Stimulated activated CD8-positive, alpha-beta memory T cell treated with anti-CD3 and anti-CD28 coated beads, Interleukin-2, amount 100 ng/mL, for 1 hour (primary cell): ENCODE measurements around the gene KREMEN1.
A peak's percentile ranks its signal among the peaks of the same experiment; 100 is the strongest.
"Not testable (repeated sequence)": the region's sequence is repeated elsewhere in the genome, so short reads cannot be mapped to it uniquely, and the experiment has no call there.

Experiments
- DNase-seq, 2 donors: peaks; one replicate each; pipeline ENCODE4 v3.0.0-alpha.2; 2020; ENCODE audit warnings: low read depth in 2 of 2

Gene KREMEN1

GRCh38 chr22:29072979-29073617 is at the start of gene KREMEN1:
TSS of gene KREMEN1 (plus strand) at chr22:29073035. CDS start at chr22:29073131, 96 bp downstream.
- DNase-seq, result no peak

- DNase-seq, result no peak
Measured at GRCh38 chr22:29023172-29023796, 49.6 kb upstream of the KREMEN1 start.

DNA sequence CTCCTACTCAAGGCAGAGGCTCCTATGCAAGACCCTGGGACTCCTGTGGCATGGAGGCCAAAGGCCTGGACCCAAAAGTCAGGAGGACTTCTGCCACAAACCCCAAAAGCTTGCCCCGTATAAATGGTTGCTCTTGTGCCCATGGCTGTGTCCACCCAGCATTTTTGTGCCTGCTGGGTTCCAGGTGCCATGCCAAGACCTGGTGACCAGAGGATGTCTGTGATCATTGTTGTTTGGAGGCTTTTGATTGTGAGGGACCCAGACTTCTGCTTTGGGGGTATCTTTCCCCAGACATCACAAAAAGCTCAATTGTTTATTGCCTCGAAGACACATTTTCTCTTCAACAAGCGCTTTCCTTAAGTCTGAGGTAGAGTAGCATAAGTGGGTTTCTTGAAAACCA is 46.3 kb upstream of the KREMEN1 start:
- DNase-seq, result no peak

DNA sequence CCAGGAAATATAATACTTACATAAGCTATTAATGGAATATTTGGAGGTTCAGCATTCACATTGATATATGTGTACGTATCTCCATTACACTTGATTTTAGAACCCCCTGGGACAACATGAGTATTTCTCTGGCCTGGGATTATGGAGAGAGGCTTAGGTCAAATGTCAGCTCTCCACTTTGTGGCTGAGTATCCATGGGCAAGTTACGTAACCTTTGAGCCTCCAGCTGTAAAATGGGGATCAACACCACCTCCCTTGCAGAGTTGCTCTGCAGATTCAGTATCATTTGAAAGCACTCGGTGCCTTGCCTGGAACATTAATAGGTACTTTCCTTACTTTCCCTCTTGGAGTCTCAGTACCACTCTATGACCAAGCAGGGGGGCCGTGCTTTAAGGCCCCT is 44.4 kb upstream of the KREMEN1 start:
- DNase-seq, result no peak

DNA sequence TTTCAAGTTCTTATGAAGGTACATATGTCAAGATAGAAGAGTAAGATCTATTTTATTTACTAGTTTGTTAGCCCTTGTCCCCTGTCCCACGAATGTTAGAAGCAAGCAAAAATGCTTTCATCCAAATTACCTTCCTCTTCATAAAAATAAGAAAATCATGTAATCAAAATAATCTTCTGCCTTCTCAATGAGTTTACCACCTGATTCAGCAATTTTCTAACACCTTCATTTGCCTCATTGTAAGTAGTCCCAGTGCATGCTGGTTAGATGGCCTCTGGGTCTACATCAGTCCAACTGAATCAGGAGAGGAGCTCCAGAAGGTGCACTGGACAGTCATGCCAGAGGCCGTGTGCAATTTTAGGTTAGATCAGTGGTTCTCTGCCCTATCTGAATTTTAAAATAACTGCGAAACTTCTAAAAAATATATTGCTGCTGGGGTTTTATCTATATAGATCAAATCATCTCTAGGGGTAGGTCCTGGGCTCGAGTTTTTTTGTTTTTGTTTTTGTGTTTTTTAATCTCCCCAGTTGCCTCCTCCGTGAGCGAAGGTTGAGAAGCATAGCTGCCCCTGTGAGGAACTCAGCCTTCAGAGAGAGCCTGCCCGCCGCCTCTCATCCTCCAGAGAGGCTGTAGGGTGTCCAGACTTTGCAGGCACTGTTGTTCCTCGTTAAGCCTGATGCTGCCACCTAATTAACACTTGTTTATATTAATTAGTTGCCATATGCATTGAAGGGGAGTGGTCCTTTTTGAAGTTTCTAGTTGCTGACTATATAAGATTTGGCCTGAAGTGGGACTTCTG is 43.4 kb upstream of the KREMEN1 start:
- DNase-seq, result no peak

GRCh38 chr22:29030016-29030617 is 42.7 kb upstream of the KREMEN1 start:
- DNase-seq, result no peak

DNA sequence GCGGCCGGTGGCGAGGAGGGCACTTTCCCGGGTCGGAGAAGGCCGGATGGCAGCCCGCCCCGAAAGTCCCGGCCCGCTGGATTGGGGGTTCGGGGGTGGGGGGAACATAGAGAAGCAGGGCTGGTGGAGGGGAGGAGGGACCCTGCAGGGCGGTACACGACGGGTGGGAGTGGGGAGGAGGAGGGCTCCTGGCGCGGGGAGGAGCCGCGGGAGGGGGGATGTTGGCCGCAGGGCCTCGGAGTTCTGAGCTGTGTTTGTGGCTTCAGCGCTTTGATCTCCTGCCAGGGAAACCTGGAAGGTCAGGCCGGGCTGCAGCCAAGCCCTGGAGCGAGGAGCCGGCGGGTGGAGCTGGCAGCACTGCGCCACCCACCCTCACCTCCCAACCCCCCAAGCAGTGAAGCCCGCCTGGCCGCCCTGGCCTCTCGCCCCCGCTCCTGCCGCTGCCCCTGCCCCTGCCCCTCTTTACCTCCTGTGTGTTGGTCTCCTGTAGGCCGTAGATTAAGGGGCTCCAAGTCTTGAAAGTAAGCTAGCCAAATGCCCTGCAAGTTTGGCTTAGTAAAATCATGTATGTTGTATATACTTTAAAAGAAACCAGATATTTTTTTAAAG is 42.1 kb upstream of the KREMEN1 start:
- no peak for DNase-seq

DNA sequence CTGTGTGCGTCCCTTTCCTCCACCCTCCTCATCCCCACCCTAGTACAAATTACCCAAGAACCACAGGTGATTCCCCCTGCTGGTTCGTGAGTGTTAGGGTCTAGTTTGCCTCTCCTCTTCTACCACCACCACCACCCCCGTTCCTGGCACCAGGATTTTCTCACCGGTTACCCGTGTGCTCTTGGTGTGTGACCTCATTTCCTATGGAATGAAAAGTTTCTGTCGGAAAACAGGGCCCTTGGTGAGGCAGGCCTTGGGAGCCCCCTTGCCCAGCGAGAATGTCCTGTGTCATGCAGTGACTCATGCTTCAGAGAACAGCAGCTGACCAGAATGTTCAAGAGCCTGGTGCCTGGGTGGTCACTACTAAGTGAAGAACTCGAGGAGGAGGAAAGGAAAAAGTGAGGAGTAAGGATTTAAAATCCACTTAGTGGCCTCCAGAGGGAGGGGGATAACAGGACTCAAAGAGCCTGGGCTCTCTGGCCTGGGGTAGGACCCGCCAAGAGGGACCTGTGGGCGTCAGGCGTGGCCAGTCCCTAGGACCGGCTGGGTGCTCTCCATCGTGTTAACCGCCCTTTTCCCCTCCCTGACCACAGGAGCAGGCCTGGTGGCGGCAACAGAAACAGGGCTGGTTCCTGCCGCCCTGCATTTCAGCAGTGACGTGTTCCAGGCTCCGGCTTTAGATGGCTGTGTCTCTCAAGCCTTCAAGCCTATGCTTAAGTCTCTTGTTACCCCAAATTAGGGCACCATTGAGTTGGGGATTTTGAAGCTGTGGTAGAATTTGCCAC is 41.4 kb upstream of the KREMEN1 start:
- DNase-seq, result no peak

GRCh38 chr22:29032014-29032475 is 40.8 kb upstream of the KREMEN1 start:
- no peak for DNase-seq

DNA sequence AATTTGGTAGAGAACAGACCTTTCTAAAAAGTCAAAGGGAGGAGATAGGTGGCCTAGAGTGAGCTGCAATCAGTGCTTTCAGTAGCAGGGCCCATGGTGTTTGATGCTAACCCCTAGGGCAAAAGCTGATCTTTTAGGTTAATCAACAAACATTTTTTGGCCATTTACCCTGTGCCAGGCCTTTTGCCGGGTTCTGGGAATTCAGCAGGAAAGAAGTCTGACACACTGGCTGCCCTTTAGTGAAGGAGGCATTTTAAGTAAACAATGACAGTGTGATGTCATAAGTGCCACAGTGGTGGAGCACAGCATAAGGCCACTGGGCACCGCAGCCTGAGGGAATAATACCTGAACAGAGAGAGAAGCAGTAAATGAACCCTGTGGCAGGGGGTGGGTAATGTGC is 40.3 kb upstream of the KREMEN1 start:
- no peak for DNase-seq

DNA sequence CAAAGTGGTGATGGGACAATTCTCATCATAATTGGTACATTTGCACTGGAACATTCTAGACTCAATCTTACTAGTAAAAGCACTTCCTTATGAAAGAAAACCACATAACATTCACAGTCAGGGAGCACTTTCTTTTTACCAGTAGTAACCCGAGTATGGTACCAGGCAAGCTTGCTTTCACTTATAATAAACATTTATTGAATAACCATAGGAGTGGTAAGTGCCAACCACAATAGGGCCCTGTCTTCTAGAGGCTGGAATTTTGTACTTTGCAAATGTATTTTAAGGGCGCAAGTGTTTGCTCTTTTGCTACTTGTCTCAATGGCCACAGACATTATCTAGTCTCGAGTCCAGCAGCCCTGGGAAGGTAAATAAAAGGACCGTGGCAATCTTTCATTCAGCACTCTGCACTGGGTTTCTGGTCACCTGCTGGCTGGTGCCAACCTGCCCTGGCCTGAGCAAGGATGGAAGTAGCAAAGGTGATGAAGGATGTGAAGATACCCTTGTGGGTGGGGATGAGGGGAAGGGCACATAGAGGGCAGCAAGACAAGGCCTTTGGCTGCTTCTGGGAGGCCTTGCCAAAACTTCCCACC is 35.4 kb upstream of the KREMEN1 start:
- DNase-seq, result no peak

- DNase-seq, result no peak
Measured at GRCh38 chr22:29039148-29039547, 33.7 kb upstream of the KREMEN1 start.

DNA sequence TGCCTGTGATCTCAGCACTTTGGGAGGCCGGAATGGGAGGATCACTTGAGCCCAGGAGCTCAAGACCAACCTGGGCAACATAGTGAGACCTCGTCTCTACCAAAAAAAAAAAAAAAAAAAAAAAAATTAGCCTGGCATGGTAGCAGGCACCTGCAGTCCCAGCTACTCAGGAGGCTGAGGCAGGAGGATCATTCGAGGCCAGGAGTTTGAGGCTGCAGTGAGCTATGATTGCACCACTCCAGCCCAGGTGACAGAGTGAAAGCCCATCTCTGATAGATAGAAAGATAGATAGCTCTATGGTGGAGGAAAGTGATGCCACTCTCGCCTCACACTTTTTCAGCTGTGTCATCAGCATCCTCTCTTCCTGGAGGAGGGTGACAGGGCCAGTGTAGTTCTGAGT is 33.2 kb upstream of the KREMEN1 start:
- not testable (repeated sequence) for DNase-seq

DNA sequence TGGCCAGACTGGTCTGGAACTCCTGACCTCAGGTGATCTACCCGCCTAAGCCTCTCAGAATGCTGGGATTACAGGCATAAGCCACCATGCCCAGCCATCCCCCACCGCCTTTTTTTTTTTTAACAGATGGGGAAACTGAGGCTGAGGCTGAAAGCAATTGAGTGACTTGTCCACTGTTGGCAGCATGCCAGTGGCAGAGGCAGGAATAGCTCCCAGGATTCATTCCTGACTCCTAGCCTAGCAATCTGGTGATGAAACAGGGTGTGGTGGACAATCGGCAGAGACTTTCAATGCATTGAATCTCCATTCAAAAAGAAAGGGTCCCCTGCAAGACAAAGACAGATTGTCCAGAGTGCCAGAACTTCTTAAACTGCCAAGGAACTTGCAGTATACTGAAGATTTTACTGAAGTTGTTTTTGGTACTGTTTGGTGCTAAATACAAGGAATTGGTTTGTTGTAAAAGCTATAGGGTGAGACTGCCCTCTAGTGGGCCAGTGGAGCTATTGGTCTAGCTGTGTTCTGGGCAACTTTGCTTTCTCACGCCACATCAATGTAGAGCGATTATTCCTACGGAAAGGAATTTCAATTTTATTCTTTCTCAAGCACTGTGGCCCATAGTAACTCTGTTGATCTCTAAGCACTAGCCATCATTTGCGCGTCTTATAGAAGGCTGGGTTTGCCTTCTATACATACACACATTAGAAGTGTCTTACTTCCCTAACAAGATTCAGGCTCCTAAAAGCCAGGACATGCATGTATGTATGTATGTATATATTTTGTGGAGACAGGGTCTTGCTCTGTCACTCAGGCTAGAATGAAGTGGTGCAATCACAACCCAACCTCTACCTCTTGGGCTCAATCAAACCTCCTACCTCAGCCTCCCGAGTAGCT is 32.2 kb upstream of the KREMEN1 start:
- peak; percentile 26 to 39 for DNase-seq

DNA sequence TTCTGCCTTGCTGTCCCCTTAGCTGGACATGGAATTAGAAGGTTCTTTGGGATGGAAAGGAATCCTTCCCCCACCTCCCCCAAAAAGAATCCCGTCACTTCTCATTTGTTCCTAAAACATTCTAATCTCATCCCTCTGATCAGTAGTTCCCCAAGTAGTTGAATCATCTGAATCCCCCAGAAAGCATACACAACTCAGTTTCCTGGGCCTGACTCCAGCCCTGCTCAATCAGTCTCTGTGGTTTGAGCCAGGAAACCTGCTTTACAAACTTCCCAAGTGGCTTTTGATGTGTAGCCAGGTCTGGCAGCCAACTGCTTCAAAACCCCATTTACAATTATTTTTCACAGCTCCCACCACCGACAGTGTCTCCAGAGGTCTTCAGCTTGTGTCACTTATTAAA is 31.4 kb upstream of the KREMEN1 start:
- no peak for DNase-seq

DNA sequence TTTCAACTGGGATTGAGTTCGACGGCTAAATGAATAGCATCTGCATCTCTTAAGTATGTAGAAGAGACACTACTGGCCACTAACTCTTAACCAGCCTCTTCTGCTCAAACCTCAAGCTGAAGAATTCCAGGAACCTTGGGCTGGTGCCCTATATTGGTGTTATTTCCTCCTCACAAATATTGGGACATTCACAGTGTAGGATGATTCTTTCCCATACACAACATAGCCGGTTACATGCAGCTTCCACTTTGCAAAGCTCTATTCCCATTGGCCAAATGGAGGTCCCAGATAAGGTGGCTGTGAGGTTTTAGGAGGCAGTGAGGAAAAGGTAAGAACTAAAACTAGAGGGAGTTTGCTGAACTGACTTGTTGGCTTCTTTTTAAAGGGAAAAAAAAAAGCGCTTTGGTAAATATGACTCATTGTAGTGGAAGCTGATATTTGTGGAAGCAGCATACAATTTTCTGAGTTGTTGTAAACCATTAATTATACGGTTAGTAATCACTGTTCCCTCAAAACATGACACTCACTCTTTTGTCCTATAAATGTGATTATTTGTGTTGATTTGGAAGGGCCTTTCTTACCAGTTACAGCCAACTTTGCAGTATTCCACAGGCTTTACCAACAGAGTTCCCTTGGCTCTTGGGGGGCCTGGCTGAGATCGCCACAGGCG is 28.8 kb upstream of the KREMEN1 start:
- no peak for DNase-seq

DNA sequence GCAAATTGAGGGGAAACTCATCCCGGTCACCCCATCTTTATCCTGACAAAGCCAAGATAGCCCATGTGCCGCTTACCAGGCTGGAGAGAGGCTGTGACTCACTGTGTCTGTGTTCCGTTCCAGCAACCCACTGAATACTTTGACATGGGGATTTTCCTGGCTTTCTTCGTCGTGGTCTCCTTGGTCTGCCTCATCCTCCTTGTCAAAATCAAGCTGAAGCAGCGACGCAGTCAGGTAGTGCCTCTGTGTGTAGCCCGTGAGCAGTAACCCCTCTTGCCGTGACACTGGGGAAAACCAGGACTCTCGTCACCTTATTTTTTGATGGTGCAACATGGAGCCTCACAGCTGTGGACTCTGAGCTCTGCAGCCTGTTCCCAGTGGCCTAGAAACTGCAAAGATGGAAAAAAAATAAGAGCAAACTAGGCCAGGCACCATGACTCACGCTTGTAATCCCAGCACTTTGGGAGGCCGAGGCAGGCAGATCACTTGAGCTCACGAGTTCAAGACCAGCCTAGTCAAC is 28.1 kb upstream of the KREMEN1 start:
- DNase-seq, result no peak

GRCh38 chr22:29048822-29049654 is 23.8 kb upstream of the KREMEN1 start:
- no peak for DNase-seq
